Testis (tissue), 2 donors: ENCODE results near the gene PPARG.

Source experiments
- CTCF ChIP-seq, 3 experiments: fragments of 450-650 bp in 2 of 3; fragments of 200-600 bp in 1 of 3; sonication (generic) in 1 of 3; IDR thresholded peaks; one replicate each; pipeline ENCODE4 v1.5.1; 2016 to 2019; ENCODE audit warnings: antibody characterized with exemption in 3 of 3, mild to moderate bottlenecking in 2 of 3, moderate library complexity in 1 of 3
- POLR2A ChIP-seq: fragments of 450-650 bp; IDR thresholded peaks from one replicate; pipeline ENCODE4 v1.6.1; 2017; ENCODE audit warnings: antibody characterized with exemption, mild to moderate bottlenecking, moderate library complexity

- TF ChIP-seq POLR2A (no peak), CTCF (IDR thresholded peaks at IDR 0.05) (peak; percentile 69 to 83 (median 71))
Measured at GRCh38 chr3:12479919-12480427, 191.1 kb downstream of the PPARG start.
